Left renal pelvis (tissue), 4 donors: Measurements from ENCODE around the gene RNASEH1. TPM values are rescaled to one million over a fixed set of nuclear protein-coding genes. Genes with fewer than 3 reads are reported as not detected.

Experiments
- polyA plus RNA-seq, 4 donors: library from polyadenylated mRNA; unstranded; fragments of 120-200 nt; gene quantifications; one replicate each; pipeline ENCODE4 v1.2.1, GENCODE V29; 2013; ENCODE audit not compliant: insufficient read length in 4 of 4

RNASEH1 gene
- polyA plus RNA-seq, 4 donors, result 15.1 to 19.5 (median 17.4) TPM

Other genes starting within 250 kb of the RNASEH1 start
- 10 to 100 TPM; 16.8 to 27.5 (median 22.7) TPM for gene EIPR1, start 180.5 kb downstream of the RNASEH1 start, polyA plus RNA-seq
- gene TRAPPC12, start 178.6 kb downstream of the RNASEH1 start, polyA plus RNA-seq, result 10 to 100 TPM; 56.7 to 98.6 (median 75.9) TPM
- gene ADI1, start 38.8 kb downstream of the RNASEH1 start, polyA plus RNA-seq, result 10 to 100 TPM; 66.6 to 73.5 (median 71.4) TPM
- gene RPS7, start 16.9 kb upstream of the RNASEH1 start, polyA plus RNA-seq, result 1,000 to 10,000 TPM; 1,247 to 1,818 (median 1,585) TPM
- gene COLEC11, start 36.8 kb upstream of the RNASEH1 start, polyA plus RNA-seq, result 1 to 10 TPM in 3 of 4 donors, under 1 TPM in 1; 0.72 to 3.1 (median 1.5) TPM
- under 1 TPM in 1 of 4 donors, not detected in 3; 0.68 TPM for gene ALLC, start 99.9 kb upstream of the RNASEH1 start, polyA plus RNA-seq
- 1 to 10 TPM in 2 of 4 donors, under 1 TPM in 2; 0.32 to 2.6 (median 0.99) TPM for gene DCDC2C, start 145.2 kb upstream of the RNASEH1 start, polyA plus RNA-seq